GM12892 (cell line): ENCODE data around the gene CHST5.
"Not testable (repeated sequence)": the region's sequence is repeated elsewhere in the genome, so short reads cannot be mapped to it uniquely, and the experiment has no call there.

Experiments
- DNase-seq: peaks from one replicate; pipeline ENCODE4 v3.0.0; 2011; ENCODE audit not compliant: insufficient read length
- FAIRE-seq: peaks from 2 replicates; lab custom pipeline; 2011; peaks lifted over from hg19 to GRCh38; lab: Jason Lieb, UNC
- POLR2A ChIP-seq: IDR thresholded peaks from 2 replicates; pipeline ENCODE4 v1.6.1; 2011; ENCODE audit warnings: low read depth, low read length, control low read depth
- POLR2AphosphoS5 ChIP-seq: IDR thresholded peaks from 2 replicates; pipeline ENCODE4 v1.6.1; 2011; ENCODE audit warnings: low read depth, low read length, control low read depth
- TAF1 ChIP-seq: IDR thresholded peaks from 2 replicates; pipeline ENCODE4 v1.6.1; 2011; ENCODE audit warnings: low read depth, mild to moderate bottlenecking, control low read depth, low read length, borderline replicate concordance

Gene CHST5

GRCh38 chr16:75519175-75519574 lies 16.7 kb downstream of the CHST5 start:
- DNase-seq (no peak), FAIRE-seq (no peak)
- TF ChIP-seq POLR2A (no peak), TAF1 (no peak), POLR2AphosphoS5 (no peak)

GRCh38 chr16:75516189-75516966 lies 19.5 kb downstream of the CHST5 start:
- DNase-seq, FAIRE-seq: not testable (repeated sequence)

- no peak for DNase-seq
- TF ChIP-seq POLR2AphosphoS5 (no peak), POLR2A (no peak), TAF1 (no peak)
- FAIRE-seq = no peak
Observed at GRCh38 chr16:75514296-75514695, 21.6 kb downstream of the CHST5 start.

- DNase-seq (no peak), FAIRE-seq (no peak)
- no peak for TF ChIP-seq POLR2A
- TF ChIP-seq POLR2AphosphoS5 = no peak
- TF ChIP-seq TAF1 = no peak
Observed at GRCh38 chr16:75506574-75506973, 29.3 kb downstream of the CHST5 start.

GRCh38 chr16:75506107-75506506 lies 29.8 kb downstream of the CHST5 start:
- TF ChIP-seq TAF1 (no peak), POLR2A (no peak), POLR2AphosphoS5 (no peak)
- DNase-seq = no peak
- no peak for FAIRE-seq

- DNase-seq (no peak), FAIRE-seq (no peak)
- TF ChIP-seq POLR2AphosphoS5 = no peak
- no peak for TF ChIP-seq TAF1
- TF ChIP-seq POLR2A = no peak
Observed at GRCh38 chr16:75503801-75504200, 32.1 kb downstream of the CHST5 start.

GRCh38 chr16:75502916-75503605 lies 32.8 kb downstream of the CHST5 start:
- TF ChIP-seq POLR2A (no peak), POLR2AphosphoS5 (no peak), TAF1 (no peak)
- FAIRE-seq = no peak
- DNase-seq = no peak

- FAIRE-seq, DNase-seq: not testable (repeated sequence)
Observed at GRCh38 chr16:75501820-75502219, 34.1 kb downstream of the CHST5 start.

- FAIRE-seq (no peak), DNase-seq (no peak)
- TF ChIP-seq POLR2AphosphoS5 (no peak), POLR2A (no peak), TAF1 (no peak)
Observed at GRCh38 chr16:75501359-75501758, 34.5 kb downstream of the CHST5 start.

GRCh38 chr16:75498605-75499322 lies 37.1 kb downstream of the CHST5 start:
- FAIRE-seq, DNase-seq: not testable (repeated sequence)

GRCh38 chr16:75497558-75497957 lies 38.4 kb downstream of the CHST5 start:
- no peak for DNase-seq
- FAIRE-seq = no peak
- TF ChIP-seq POLR2A = no peak
- TF ChIP-seq POLR2AphosphoS5 = no peak
- no peak for TF ChIP-seq TAF1

- FAIRE-seq (no peak), DNase-seq (peak; percentile 67)
- TF ChIP-seq TAF1 (no peak), POLR2AphosphoS5 (no peak), POLR2A (no peak)
Observed at GRCh38 chr16:75495076-75495674, 40.7 kb downstream of the CHST5 start, which contains the start of gene CHST6. TSS of gene CHST6 (minus strand) at chr16:75495441. CDS start at chr16:75479828, 15,613 bp downstream.
